KOPT-K1 (cell line): ENCODE results near the gene ZNF784.

ENCODE experiments used
- H3K27ac ChIP-seq: fragments of 200-600 bp; sonication (generic); 2 replicates; pipeline ENCODE4 v1.5.1; 2016; ENCODE audit warnings: antibody characterized with exemption, mild to moderate bottlenecking, low read depth, low read length; ENCODE audit not compliant: poor library complexity, severe bottlenecking
- H3K36me3 ChIP-seq: fragments of 200-600 bp; sonication (generic); 2 replicates; pipeline ENCODE4 v1.5.1; 2017; ENCODE audit warnings: antibody characterized with exemption, mild to moderate bottlenecking, low read length, moderate library complexity; ENCODE audit not compliant: insufficient read depth
- H3K9me3 ChIP-seq: fragments of 200-600 bp; sonication (generic); 2 replicates; pipeline ENCODE4 v1.5.1; 2017; ENCODE audit warnings: antibody characterized with exemption, low read length, mild to moderate bottlenecking; ENCODE audit not compliant: insufficient read depth, poor library complexity, severe bottlenecking

The ZNF784 gene

GRCh38 chr19:55624109-55625003 lies at the start of gene ZNF784:
Gene ZNF784 (minus strand): TSS chr19:55624566. CDS start chr19:55624561, 5 bp downstream.
- H3K27ac ChIP-seq: peak within 1 kb of the TSS; percentile 69
- no peaks in the 10 kb centered on the region for H3K9me3 ChIP-seq
- H3K36me3 ChIP-seq: no peaks in the 10 kb centered on the region

- Histone ChIP-seq H3K9me3 (no peaks in the 10 kb centered on the region), H3K27ac (no peak overlapping the region), H3K36me3 (peaks cover 75% of the 10 kb centered on the region)
Measured at GRCh38 chr19:55673889-55674288, 49.5 kb upstream of the ZNF784 start.

- no peak overlapping the region for H3K27ac ChIP-seq
- H3K36me3 ChIP-seq: peaks cover 75% of the 10 kb centered on the region
Measured at GRCh38 chr19:55673465-55673864, 49.1 kb upstream of the ZNF784 start.

GRCh38 chr19:55672418-55672817 lies 48.1 kb upstream of the ZNF784 start:
- H3K9me3 ChIP-seq: no peaks in the 10 kb centered on the region
- H3K27ac ChIP-seq: no peak overlapping the region
- peaks cover 75% of the 10 kb centered on the region for H3K36me3 ChIP-seq

More at GRCh38 chr19:55673465-55673864, 49.1 kb upstream of the ZNF784 start:
- no peaks in the 10 kb centered on the region for H3K9me3 ChIP-seq

- H3K9me3 ChIP-seq: no peaks in the 10 kb centered on the region
- H3K27ac ChIP-seq: no peak overlapping the region
- H3K36me3 ChIP-seq: peaks cover 82% of the 10 kb centered on the region
Measured at GRCh38 chr19:55671054-55671378, 46.6 kb upstream of the ZNF784 start.

GRCh38 chr19:55670280-55671053 lies 46.1 kb upstream of the ZNF784 start:
- Histone ChIP-seq H3K36me3 (peaks cover 88% of the 10 kb centered on the region), H3K9me3 (no peaks in the 10 kb centered on the region), H3K27ac (no peak overlapping the region)

GRCh38 chr19:55669418-55670279 lies 45.3 kb upstream of the ZNF784 start:
- H3K27ac ChIP-seq: no peak overlapping the region
- no peaks in the 10 kb centered on the region for H3K9me3 ChIP-seq
- H3K36me3 ChIP-seq: peaks cover 96% of the 10 kb centered on the region

GRCh38 chr19:55668603-55669348 lies 44.4 kb upstream of the ZNF784 start:
- peaks cover 99% of the 10 kb centered on the region for H3K36me3 ChIP-seq
- no peak overlapping the region for H3K27ac ChIP-seq
- H3K9me3 ChIP-seq: no peaks in the 10 kb centered on the region

GRCh38 chr19:55667958-55668357 lies 43.6 kb upstream of the ZNF784 start:
- no peaks in the 10 kb centered on the region for H3K9me3 ChIP-seq
- H3K36me3 ChIP-seq: peaks cover 99% of the 10 kb centered on the region
- no peak overlapping the region for H3K27ac ChIP-seq

- Histone ChIP-seq H3K36me3 (peaks cover 100% of the 10 kb centered on the region), H3K9me3 (no peaks in the 10 kb centered on the region), H3K27ac (no peak overlapping the region)
Measured at GRCh38 chr19:55667511-55667910, 43.1 kb upstream of the ZNF784 start.

GRCh38 chr19:55667006-55667381 lies 42.6 kb upstream of the ZNF784 start:
- Histone ChIP-seq H3K27ac (no peak overlapping the region), H3K9me3 (no peaks in the 10 kb centered on the region), H3K36me3 (peaks cover 100% of the 10 kb centered on the region)

GRCh38 chr19:55666343-55667005 lies 42.1 kb upstream of the ZNF784 start:
- H3K9me3 ChIP-seq: no peaks in the 10 kb centered on the region
- no peak overlapping the region for H3K27ac ChIP-seq
- peaks cover 100% of the 10 kb centered on the region for H3K36me3 ChIP-seq

- H3K36me3 ChIP-seq: peaks cover 100% of the 10 kb centered on the region
- no peak overlapping the region for H3K27ac ChIP-seq
- no peaks in the 10 kb centered on the region for H3K9me3 ChIP-seq
Measured at GRCh38 chr19:55663846-55664536, 39.6 kb upstream of the ZNF784 start.
